ENCODE results near the gene FBXL7. TPM values are rescaled to one million over a fixed set of nuclear protein-coding genes. Genes with fewer than 3 reads are reported as not detected.

The FBXL7 gene
- total and polyA plus RNA-seq, 9 of the 15 experiments (the other 6 are each of a cell fraction or from before 2014, with no cell fraction given) = 0.04 to 0.08 TPM; not detected in 7

GRCh38 chr5:15717001-15717400 lies 217.0 kb downstream of the FBXL7 start:
- ChIA-PET CTCF (ENCODE audit: low intra/inter-chr PET ratio) (no interaction called here), POLR2A (no interaction called here)
- intact Hi-C loops (cut with micrococcal nuclease) (no loop called here), in situ Hi-C loops (cut with MboI) (no loop called here)
- Histone ChIP-seq H3K4me1 (replicated peaks in 1 of 2; ENCODE audit: control insufficient read depth in 2 of 2, insufficient read depth in 2 of 2, low read length in 2 of 2) (no peaks in the 10 kb centered on the region), H2AFZ (ENCODE audit: low read depth, low read length) (no peak overlapping the region), H3K4me2 (ENCODE audit: insufficient read depth, low read length) (no peak overlapping the region), H3K9ac (ENCODE audit: insufficient read depth in 1 of 2, low read depth in 2 of 2, low read length in 2 of 2) (no peak overlapping the region), H3K27me3 (ENCODE audit: control insufficient read depth in 2 of 2, insufficient read depth in 2 of 2, low read length in 2 of 2) (no peaks in the 10 kb centered on the region), H3K4me3 (no peak overlapping the region), H3K36me3 (ENCODE audit: control insufficient read depth, insufficient read depth, low read length) (no peaks in the 10 kb centered on the region), H3K9me1 (ENCODE audit: control insufficient read depth, insufficient read depth, low read length) (no peaks in the 10 kb centered on the region), H3K9me3 (replicated peaks; ENCODE audit: control insufficient read depth, insufficient read depth, low read depth, low read length) (no peaks in the 10 kb centered on the region), H4K20me1 (replicated peaks; ENCODE audit: control insufficient read depth, insufficient read depth, low read length) (no peaks in the 10 kb centered on the region), H3K79me2 (ENCODE audit: control insufficient read depth, insufficient read depth, low read length) (no peaks in the 10 kb centered on the region), H3K27ac (ENCODE audit: extremely low read depth, low read depth, low read length) (no peak overlapping the region)
- BruUV-seq (replicated peaks) = no TSS peak
- 0% methylated on average over 4 of the region's 4 CpGs for WGBS (ENCODE audit: insufficient coverage, low coverage, missing lambda C conversion rate)
- ATAC-seq = no peak
- DNase-seq (ENCODE audit: extremely low read depth in 1 of 4, low spot score in 3 of 4) = no peak
- FAIRE-seq = no peak
- TF ChIP-seq NCOA6 (IDR thresholded peaks at IDR 0.05) (no peak), NFE2 (IDR thresholded peaks at IDR 0.05; ENCODE audit: low read depth) (no peak), FOSL1 (tag; conservative IDR thresholded peaks at IDR 0.05) (no peak)

- WGBS (ENCODE audit: insufficient coverage, low coverage, missing lambda C conversion rate) = 0% methylated on average over 8 of the region's 8 CpGs
- H3K4me1 ChIP-seq (replicated peaks in 1 of 2; ENCODE audit: control insufficient read depth in 2 of 2, insufficient read depth in 2 of 2, low read length in 2 of 2) = no peaks in the 10 kb centered on the region
Observed at GRCh38 chr5:15718421-15719179, 218.6 kb downstream of the FBXL7 start.

More at GRCh38 chr5:15718421-15719179, 218.6 kb downstream of the FBXL7 start:
- H3K27ac ChIP-seq (ENCODE audit: extremely low read depth, low read depth, low read length) = no peak overlapping the region
- no peaks in the 10 kb centered on the region for H3K79me2 ChIP-seq (ENCODE audit: control insufficient read depth, insufficient read depth, low read length)
- FAIRE-seq = no peak
- no peaks in the 10 kb centered on the region for H3K9me3 ChIP-seq (replicated peaks; ENCODE audit: control insufficient read depth, insufficient read depth, low read depth, low read length)
- DNase-seq (ENCODE audit: extremely low read depth in 1 of 4, low spot score in 3 of 4) = no peak
- in situ Hi-C loops (cut with MboI) = no loop called here
- no TSS peak for BruUV-seq (replicated peaks)
- H3K4me2 ChIP-seq (ENCODE audit: insufficient read depth, low read length) = no peak overlapping the region
- H2AFZ ChIP-seq (ENCODE audit: low read depth, low read length) = no peak overlapping the region
- H3K4me3 ChIP-seq = no peak overlapping the region
- H4K20me1 ChIP-seq (replicated peaks; ENCODE audit: control insufficient read depth, insufficient read depth, low read length) = no peaks in the 10 kb centered on the region
- H3K9me1 ChIP-seq (ENCODE audit: control insufficient read depth, insufficient read depth, low read length) = no peaks in the 10 kb centered on the region
- H3K36me3 ChIP-seq (ENCODE audit: control insufficient read depth, insufficient read depth, low read length) = no peaks in the 10 kb centered on the region
- TF ChIP-seq PTTG1 (tag; IDR thresholded peaks at IDR 0.05; ENCODE audit: low read depth) = no peak
- TF ChIP-seq GTF2A2 (tag; IDR thresholded peaks at IDR 0.05) = no peak
- TF ChIP-seq FOXK2 (conservative IDR thresholded peaks at IDR 0.05 in 1 of 2, IDR thresholded peaks at IDR 0.05 in 1 of 2; ENCODE audit: low read depth in 2 of 2) = no peak
- no peak for TF ChIP-seq SREBF1 (IDR thresholded peaks at IDR 0.05; ENCODE audit: borderline replicate concordance, low read depth, low read length)
- no peak for TF ChIP-seq ZC3H8 (IDR thresholded peaks at IDR 0.05)
- TF ChIP-seq SMARCA5 (IDR thresholded peaks at IDR 0.05) = no peak
- TF ChIP-seq ZNF197 (CRISPR knock-in tag; IDR thresholded peaks at IDR 0.05; ENCODE audit: low read depth) = no peak
- no peak for TF ChIP-seq PHTF2 (CRISPR knock-in tag; IDR thresholded peaks at IDR 0.05)
- TF ChIP-seq SUPT5H (IDR thresholded peaks at IDR 0.05) = no peak
- no peak for TF ChIP-seq ETV1 (tag; conservative IDR thresholded peaks at IDR 0.05; ENCODE audit: low read depth)
- no peak for TF ChIP-seq NFIC (IDR thresholded peaks at IDR 0.05)
- TF ChIP-seq KAT2B (IDR thresholded peaks at IDR 0.05; ENCODE audit: low read depth, low read length) = no peak
- TF ChIP-seq LEF1 (IDR thresholded peaks at IDR 0.05) = no peak
- no peak for TF ChIP-seq ZNF764 (CRISPR knock-in tag; IDR thresholded peaks at IDR 0.05; ENCODE audit: low read depth)
- TF ChIP-seq PTBP1 (IDR thresholded peaks at IDR 0.05; ENCODE audit: low read depth, low read length) = no peak
- no peak for TF ChIP-seq GATA2 (CRISPR knock-in tag; IDR thresholded peaks at IDR 0.05)
- no peaks in the 10 kb centered on the region for H3K27me3 ChIP-seq (ENCODE audit: control insufficient read depth in 2 of 2, insufficient read depth in 2 of 2, low read length in 2 of 2)
- POLR2A ChIA-PET = no interaction called here
- no peak for ATAC-seq
- no peak overlapping the region for H3K9ac ChIP-seq (ENCODE audit: insufficient read depth in 1 of 2, low read depth in 2 of 2, low read length in 2 of 2)
- intact Hi-C loops (cut with micrococcal nuclease) = no loop called here
- CTCF ChIA-PET (ENCODE audit: low intra/inter-chr PET ratio) = no interaction called here

Measured in K562 (cell line).